GM19397 (cell line): ENCODE data around the gene BCL2L2.

Experiments
- ATAC-seq: cut with Tn5 transposase; IDR thresholded peaks from one replicate; pipeline ENCODE4 v1.9.1; 2021; ENCODE audit warnings: mild to moderate bottlenecking, moderate library complexity; ENCODE audit not compliant: unreplicated experiment

Gene BCL2L2

GRCh38 chr14:23299211-23299957 lies 7.2 kb upstream of the BCL2L2 start:
- ATAC-seq, result no peak

DNA sequence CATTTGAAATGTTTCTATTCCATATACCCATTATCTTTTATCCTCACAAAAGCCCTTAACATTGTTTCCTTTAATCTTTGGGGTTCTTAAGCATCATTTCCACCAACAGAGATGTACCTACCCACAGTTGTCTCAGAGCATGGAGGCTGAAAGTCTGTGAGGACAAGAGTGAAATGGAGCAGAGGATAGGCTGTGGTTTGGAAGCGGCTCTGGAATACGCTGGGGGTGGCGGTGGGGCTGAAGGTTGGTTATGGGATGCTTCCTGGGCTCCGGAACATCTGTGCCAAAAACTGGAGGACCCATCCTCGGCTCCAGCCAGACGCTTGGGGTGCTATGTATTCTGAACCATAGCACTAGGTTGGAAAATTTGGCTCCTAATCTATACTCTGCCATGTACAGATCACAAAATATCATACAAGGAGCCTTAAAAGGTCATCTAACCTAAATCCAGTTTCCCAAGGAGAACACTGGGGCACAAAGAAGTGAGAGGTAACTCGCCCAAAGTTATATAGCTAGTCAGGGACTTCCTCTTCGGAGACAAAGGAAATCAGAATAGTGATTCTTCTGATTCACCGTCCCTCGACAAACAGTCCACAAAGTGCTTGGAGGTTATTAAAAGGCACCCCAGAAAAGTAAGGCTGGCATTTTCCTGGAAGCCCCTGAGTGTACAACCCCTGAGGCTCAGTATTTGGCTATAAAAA lies 6.5 kb upstream of the BCL2L2 start:
- ATAC-seq, result no peak

DNA sequence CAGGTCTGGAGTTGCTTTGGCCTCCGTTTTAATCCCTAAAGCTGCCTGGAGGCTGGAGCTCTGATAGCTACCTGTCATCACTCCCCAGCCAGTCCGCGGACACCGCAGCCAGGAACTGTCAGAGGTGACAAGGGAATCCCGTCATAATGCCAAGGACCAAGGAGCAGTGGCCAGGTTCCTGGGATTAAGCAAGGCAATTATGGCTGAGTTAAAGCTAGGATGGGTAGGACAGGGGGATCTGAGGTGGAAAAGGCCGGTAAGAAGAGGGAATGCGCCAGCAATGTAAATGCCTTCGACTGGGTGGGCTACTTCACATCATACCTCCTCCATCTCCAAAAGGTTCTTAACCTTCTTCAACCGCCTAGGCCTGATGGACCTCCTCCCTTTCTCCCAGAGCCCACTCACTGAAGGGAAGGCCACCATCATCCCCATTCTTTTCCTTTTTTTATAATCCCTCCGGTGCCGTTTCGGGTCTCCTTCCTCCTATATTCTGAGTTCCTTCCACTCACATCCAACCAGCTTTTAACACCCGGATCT lies 5.9 kb upstream of the BCL2L2 start:
- no peak for ATAC-seq

GRCh38 chr14:23301288-23301968 lies 5.2 kb upstream of the BCL2L2 start:
- ATAC-seq, result peak; percentile 79

DNA sequence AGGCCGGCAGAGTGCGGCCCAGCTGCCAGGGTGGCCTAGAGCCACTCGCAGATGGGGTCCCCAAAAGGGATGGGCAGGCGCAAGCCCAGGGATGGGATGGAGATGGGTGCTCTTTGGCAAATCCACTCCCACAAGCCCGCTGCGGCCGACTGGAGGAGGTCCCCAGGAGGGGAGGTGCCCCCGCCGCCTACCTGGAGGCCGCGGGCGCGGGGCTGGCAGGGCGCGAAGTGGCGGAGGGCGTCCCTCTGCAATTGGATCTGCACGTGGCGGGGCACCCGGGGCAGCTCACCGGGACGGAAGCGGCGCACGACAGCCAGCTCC lies 4.7 kb upstream of the BCL2L2 start:
- ATAC-seq, result peak; percentile 14

DNA sequence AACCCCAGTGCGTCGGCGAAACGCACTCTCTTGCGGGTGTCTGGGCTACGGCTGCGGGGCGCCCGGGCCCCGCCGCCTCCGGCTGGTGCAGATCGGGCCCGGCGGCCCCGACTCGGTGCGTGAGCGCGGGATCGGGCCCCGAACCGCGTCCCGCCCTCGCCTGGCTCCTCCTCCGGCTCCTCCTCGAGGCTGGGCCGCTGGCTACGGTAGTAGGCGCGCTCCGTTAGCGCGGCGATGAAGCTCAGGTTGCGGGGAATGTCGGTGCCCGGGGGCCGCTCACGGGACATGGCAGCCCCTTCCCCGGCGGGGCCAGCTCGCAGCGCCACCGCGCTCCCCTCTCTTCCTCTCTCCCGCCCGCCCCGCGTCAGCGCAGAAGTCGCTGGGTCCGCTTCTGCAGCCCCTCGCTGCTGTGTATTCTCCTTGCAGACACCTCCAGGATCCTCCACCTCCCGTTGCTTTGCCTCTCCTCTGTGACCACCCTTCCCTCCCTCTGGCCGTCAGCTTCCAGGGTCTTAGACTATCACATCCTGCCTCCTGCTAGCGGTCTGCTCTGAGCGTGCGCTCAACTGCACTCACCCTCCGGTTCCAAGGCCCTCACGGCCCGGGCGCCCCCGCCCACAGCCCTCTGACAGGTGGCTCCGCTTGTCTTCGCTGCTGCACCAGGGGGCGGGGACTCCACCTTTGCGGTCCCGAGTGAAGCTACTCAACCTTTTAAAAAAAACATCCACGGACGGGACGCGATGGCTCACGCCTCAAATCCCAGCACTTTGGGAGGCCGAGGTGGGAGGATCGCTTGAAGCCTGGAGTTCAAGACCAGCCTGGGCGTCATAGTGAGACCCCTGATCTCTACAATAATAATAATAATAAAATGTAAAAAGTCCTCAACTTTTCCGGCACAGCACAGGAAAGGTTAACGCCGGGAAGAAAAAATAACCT lies 4.1 kb upstream of the BCL2L2 start, which contains the start of gene PPP1R3E:
TSS of gene PPP1R3E (minus strand) at position 570 of the 936 bp plus-strand sequence. CDS start at position 287, 283 bp downstream.
- ATAC-seq, result peak; percentile 33

GRCh38 chr14:23307146-23307530 lies 505 bp downstream of the BCL2L2 start:
- ATAC-seq, result no peak

- ATAC-seq, result no peak
Measured at GRCh38 chr14:23307687-23308644, 1.3 kb downstream of the BCL2L2 start.

GRCh38 chr14:23308721-23309445 lies 2.2 kb downstream of the BCL2L2 start:
- ATAC-seq, result no peak

DNA sequence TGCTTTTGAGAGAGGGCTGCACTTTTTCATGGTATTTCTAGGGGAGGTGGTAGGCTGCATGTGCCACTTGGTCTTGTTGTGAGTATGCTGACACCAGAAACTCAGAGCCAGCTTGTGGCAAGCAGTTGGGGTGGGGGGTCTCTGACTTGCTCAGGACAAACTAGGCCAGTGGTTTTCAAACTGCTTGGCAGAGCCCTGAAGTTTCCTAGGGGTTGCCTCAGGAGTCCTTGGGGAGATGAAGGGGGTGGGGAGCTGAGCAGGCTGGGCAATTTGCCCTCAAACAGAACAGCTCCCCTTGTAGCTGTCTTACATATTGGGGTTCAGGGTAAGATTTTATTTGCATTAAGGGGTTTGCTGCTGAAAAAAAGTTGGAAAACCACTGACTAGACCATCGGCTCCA lies 3.9 kb downstream of the BCL2L2 start:
- ATAC-seq, result no peak

- no peak for ATAC-seq
Measured at GRCh38 chr14:23316300-23316699, 9.7 kb downstream of the BCL2L2 start.

- ATAC-seq, result no peak
Measured at GRCh38 chr14:23319746-23320583, 13.3 kb downstream of the BCL2L2 start.

- peak; percentile 90 for ATAC-seq
Measured at GRCh38 chr14:23320584-23321571, 14.2 kb downstream of the BCL2L2 start, which contains the start of gene PABPN1. PABPN1 (plus strand) TSS chr14:23321457; CDS start chr14:23321470, 13 bp downstream.

- ATAC-seq, result peak; percentile 10
Measured at GRCh38 chr14:23321572-23322547, 15.2 kb downstream of the BCL2L2 start.
